NCI-H2081 treated with DMSO at 0.1 percent for 48 hours (cell line): ENCODE data around the gene TRDN.
"Not testable (repeated sequence)": the region's sequence is repeated elsewhere in the genome, so short reads cannot be mapped to it uniquely, and the experiment has no call there.

Source experiments
- DNase-seq: peaks from one replicate; lab custom pipeline; 2025; lab: John Stamatoyannopoulos, UW

TRDN gene

GRCh38 chr6:123503619-123504018, 133.1 kb downstream of the TRDN start:
- DNase-seq, result no peak

GRCh38 chr6:123497025-123497424, 139.7 kb downstream of the TRDN start:
- DNase-seq, result no peak

GRCh38 chr6:123489589-123489988, 147.2 kb downstream of the TRDN start:
- DNase-seq, result no peak

GRCh38 chr6:123480986-123481385, 155.8 kb downstream of the TRDN start:
- no peak for DNase-seq

GRCh38 chr6:123472025-123472702, 164.6 kb downstream of the TRDN start:
- not testable (repeated sequence) for DNase-seq

- DNase-seq, result no peak
Measured at GRCh38 chr6:123467392-123467791, 169.4 kb downstream of the TRDN start.

- DNase-seq, result no peak
Measured at GRCh38 chr6:123462152-123462551, 174.6 kb downstream of the TRDN start.

GRCh38 chr6:123458218-123458617, 178.5 kb downstream of the TRDN start:
- no peak for DNase-seq

- DNase-seq, result no peak
Measured at GRCh38 chr6:123456836-123457235, 179.9 kb downstream of the TRDN start.

GRCh38 chr6:123454448-123454847, 182.3 kb downstream of the TRDN start:
- no peak for DNase-seq

GRCh38 chr6:123453071-123453470, 183.7 kb downstream of the TRDN start:
- DNase-seq, result not testable (repeated sequence)

GRCh38 chr6:123448306-123448884, 188.4 kb downstream of the TRDN start:
- no peak for DNase-seq

- no peak for DNase-seq
Measured at GRCh38 chr6:123447315-123447937, 189.3 kb downstream of the TRDN start.

- DNase-seq, result no peak
Measured at GRCh38 chr6:123439371-123439770, 197.4 kb downstream of the TRDN start.

- DNase-seq, result no peak
Measured at GRCh38 chr6:123434186-123434585, 202.6 kb downstream of the TRDN start.

- no peak for DNase-seq
Measured at GRCh38 chr6:123430970-123431369, 205.8 kb downstream of the TRDN start.

GRCh38 chr6:123427008-123427407, 209.7 kb downstream of the TRDN start:
- DNase-seq, result no peak

GRCh38 chr6:123423130-123423529, 213.6 kb downstream of the TRDN start:
- no peak for DNase-seq

- DNase-seq, result no peak
Measured at GRCh38 chr6:123420512-123420911, 216.2 kb downstream of the TRDN start.

- DNase-seq, result no peak
Measured at GRCh38 chr6:123418071-123418470, 218.7 kb downstream of the TRDN start.

GRCh38 chr6:123417535-123417934, 219.2 kb downstream of the TRDN start:
- DNase-seq, result no peak

- no peak for DNase-seq
Measured at GRCh38 chr6:123415844-123416468, 220.8 kb downstream of the TRDN start.

GRCh38 chr6:123404975-123405374, 231.8 kb downstream of the TRDN start:
- DNase-seq, result no peak
